OCI-LY7 (cell line): ENCODE results near the gene PLCZ1.

Source experiments
- CTCF ChIP-seq: fragments of 200-600 bp; sonication (generic); conservative IDR thresholded peaks from 2 replicates; pipeline ENCODE4 v1.5.1; 2014; ENCODE audit warnings: mild to moderate bottlenecking, antibody characterized with exemption, low read length, moderate library complexity, mixed read lengths
- EZH2phosphoT487 ChIP-seq: fragments of 200-600 bp; sonication (generic); IDR thresholded peaks from 2 replicates; pipeline ENCODE4 v1.6.1; 2018; ENCODE audit warnings: low read depth, borderline replicate concordance, mild to moderate bottlenecking, mixed run types, antibody characterized with exemption, low read length, moderate library complexity, mixed read lengths

- TF ChIP-seq CTCF: no peak
- TF ChIP-seq EZH2phosphoT487: no peak
These were observed 47.2 kb downstream of the PLCZ1 start for GRCh38 chr12:18690653-18691052.
